NT2/D1 (cell line): Measurements from ENCODE around the gene NPAS2.

Experiments
- DNase-seq: peaks from one replicate; pipeline ENCODE4 v3.0.0-alpha.2; 2011; ENCODE audit warnings: low read depth, low spot score
- H3K27me3 ChIP-seq: 2 replicates; pipeline ENCODE4 v1.6.0; 2011; ENCODE audit warnings: mild to moderate bottlenecking; ENCODE audit not compliant: insufficient read length, insufficient read depth
- H3K36me3 ChIP-seq: 2 replicates; pipeline ENCODE4 v1.6.1; 2011; ENCODE audit warnings: mild to moderate bottlenecking, low read length, mixed read lengths; ENCODE audit not compliant: insufficient read depth, insufficient read length
- H3K4me1 ChIP-seq: 2 replicates; pipeline ENCODE4 v1.5.1; 2011; ENCODE audit not compliant: insufficient read depth, insufficient read length
- H3K4me3 ChIP-seq: 2 replicates; pipeline ENCODE4 v1.5.1; 2011; ENCODE audit warnings: low read depth; ENCODE audit not compliant: insufficient read length
- H3K9ac ChIP-seq: 2 replicates; pipeline ENCODE4 v1.6.0; 2011; ENCODE audit warnings: low read depth; ENCODE audit not compliant: insufficient read length
- H3K9me3 ChIP-seq: 2 replicates; pipeline ENCODE4 v1.5.1; 2011; ENCODE audit warnings: mild to moderate bottlenecking, low read length; ENCODE audit not compliant: insufficient read depth
- SUZ12 ChIP-seq: IDR thresholded peaks from 2 replicates; pipeline ENCODE4 v1.6.1; 2011; ENCODE audit not compliant: insufficient read length, insufficient read depth; ENCODE audit errors: extremely low read depth
- YY1 ChIP-seq: IDR thresholded peaks from 2 replicates; pipeline ENCODE4 v1.6.1; 2011; ENCODE audit not compliant: insufficient read length, insufficient read depth
- ZNF274 ChIP-seq: IDR thresholded peaks from 2 replicates; pipeline ENCODE4 v1.6.1; 2011; ENCODE audit warnings: mild to moderate bottlenecking, low read depth, low read length

Gene NPAS2

GRCh38 chr2:100832885-100833284 lies 12.9 kb downstream of the NPAS2 start:
- H3K27me3 ChIP-seq, result no peaks in the 10 kb centered on the region
- peaks cover 5% of the 10 kb centered on the region; the same call in 1 of the 2 replicates for H3K9me3 ChIP-seq
- no peak overlapping the region for H3K4me3 ChIP-seq
- H3K4me1 ChIP-seq, result no peaks in the 10 kb centered on the region
- DNase-seq, result no peak
- TF ChIP-seq YY1, result no peak
- TF ChIP-seq ZNF274, result no peak
- TF ChIP-seq SUZ12, result no peak
- H3K36me3 ChIP-seq, result no peaks in the 10 kb centered on the region
- H3K9ac ChIP-seq, result no peak overlapping the region

- no peak for DNase-seq
- no peaks in the 10 kb centered on the region for H3K27me3 ChIP-seq
- H3K9ac ChIP-seq, result no peak overlapping the region
- H3K9me3 ChIP-seq, result peaks cover 1% of the 10 kb centered on the region; the same call in 1 of the 2 replicates
- H3K4me3 ChIP-seq, result no peak overlapping the region
- no peaks in the 10 kb centered on the region for H3K4me1 ChIP-seq
- no peaks in the 10 kb centered on the region for H3K36me3 ChIP-seq
- TF ChIP-seq ZNF274 (no peak), YY1 (no peak), SUZ12 (no peak)
These were observed 13.4 kb downstream of the NPAS2 start for GRCh38 chr2:100833331-100833730.

DNA sequence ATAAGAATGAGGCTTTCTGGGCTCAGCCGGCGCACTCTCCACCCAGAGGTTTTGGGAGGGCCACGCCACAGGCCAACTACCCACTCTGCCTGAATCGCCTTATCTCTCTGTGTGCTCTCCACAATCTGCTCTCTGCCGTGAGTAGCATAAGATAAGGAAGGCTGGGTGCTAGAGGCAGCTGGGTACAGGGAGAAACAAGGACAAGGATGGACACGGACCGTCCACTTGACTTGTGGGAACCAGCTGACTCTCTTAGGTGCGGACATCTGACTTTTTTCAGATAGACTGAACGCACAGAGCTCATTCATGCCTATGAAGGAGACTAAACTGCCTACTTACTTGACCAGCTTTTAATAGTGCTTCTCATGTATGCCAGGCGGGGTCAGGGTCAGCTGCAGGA lies 14.3 kb downstream of the NPAS2 start:
- DNase-seq, result no peak
- Histone ChIP-seq H3K9ac (no peak overlapping the region), H3K27me3 (no peaks in the 10 kb centered on the region), H3K36me3 (no peaks in the 10 kb centered on the region), H3K9me3 (no peaks in the 10 kb centered on the region), H3K4me3 (no peak overlapping the region), H3K4me1 (no peaks in the 10 kb centered on the region)
- TF ChIP-seq ZNF274 (no peak), SUZ12 (no peak), YY1 (no peak)

DNA sequence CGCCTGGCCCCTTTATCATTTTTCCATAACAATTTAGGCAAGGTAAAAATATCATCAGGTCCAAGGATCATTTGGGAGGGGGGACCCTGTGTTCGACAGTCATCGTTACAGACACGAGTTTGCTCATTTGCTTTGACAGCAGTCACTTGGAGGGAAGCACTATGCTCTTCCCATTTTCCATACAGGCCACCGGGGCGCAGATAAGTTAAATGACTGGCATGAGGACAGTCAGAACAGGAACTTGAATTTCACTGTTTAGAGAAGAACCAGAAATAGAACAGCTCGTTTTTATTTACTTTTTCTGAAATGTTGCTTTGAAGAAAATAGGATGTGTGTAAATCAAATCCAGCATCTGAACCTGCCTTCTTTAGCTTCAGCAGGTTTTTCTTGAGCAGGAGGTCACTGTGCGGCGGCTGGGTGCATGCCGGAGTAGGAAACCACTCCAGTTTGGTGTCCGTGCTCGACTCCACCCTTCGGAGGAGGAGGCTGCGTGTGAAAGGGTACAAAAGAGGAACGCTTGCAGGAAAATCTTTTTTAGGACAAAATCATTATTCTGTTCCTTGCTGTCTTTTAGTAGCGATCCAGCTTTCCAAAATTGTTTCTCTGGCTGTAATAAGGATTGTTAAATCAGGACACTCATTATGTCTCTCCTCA lies 15.2 kb downstream of the NPAS2 start:
- no peak for DNase-seq
- H3K27me3 ChIP-seq, result no peaks in the 10 kb centered on the region
- TF ChIP-seq ZNF274, result no peak
- no peak overlapping the region for H3K9ac ChIP-seq
- H3K36me3 ChIP-seq, result no peaks in the 10 kb centered on the region
- H3K4me1 ChIP-seq, result no peaks in the 10 kb centered on the region
- H3K4me3 ChIP-seq, result no peak overlapping the region
- no peaks in the 10 kb centered on the region for H3K9me3 ChIP-seq

DNA sequence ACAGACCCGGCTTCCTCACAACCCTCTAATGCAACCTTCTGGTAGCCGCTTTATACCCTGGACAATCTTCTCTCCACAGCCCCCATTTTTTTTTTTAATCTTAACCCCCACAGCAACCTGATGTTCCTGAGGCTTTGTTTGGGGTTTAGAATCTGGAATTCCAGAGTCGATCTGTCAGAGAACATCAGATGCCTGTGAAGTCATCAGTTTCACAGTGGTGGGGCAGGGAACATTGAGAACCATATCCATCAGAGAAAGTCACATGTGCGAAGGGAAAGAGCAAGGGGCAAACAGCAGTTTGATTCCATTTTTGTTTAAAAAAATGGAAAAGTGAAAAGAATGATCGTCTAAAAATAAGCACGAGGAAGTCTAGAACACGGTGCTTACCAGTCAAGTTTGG lies 20.6 kb downstream of the NPAS2 start:
- H3K27me3 ChIP-seq, result no peaks in the 10 kb centered on the region
- H3K9me3 ChIP-seq, result no peaks in the 10 kb centered on the region
- no peaks in the 10 kb centered on the region for H3K36me3 ChIP-seq
- H3K4me3 ChIP-seq, result no peak overlapping the region
- TF ChIP-seq YY1 (no peak), SUZ12 (no peak), ZNF274 (no peak)
- no peaks in the 10 kb centered on the region for H3K4me1 ChIP-seq
- no peak overlapping the region for H3K9ac ChIP-seq
- DNase-seq, result no peak

GRCh38 chr2:100842241-100842922 lies 22.4 kb downstream of the NPAS2 start:
- TF ChIP-seq SUZ12 (no peak), ZNF274 (no peak), YY1 (no peak)
- Histone ChIP-seq H3K9ac (no peak overlapping the region), H3K27me3 (no peaks in the 10 kb centered on the region), H3K4me1 (no peaks in the 10 kb centered on the region), H3K9me3 (no peaks in the 10 kb centered on the region), H3K4me3 (no peak overlapping the region), H3K36me3 (no peaks in the 10 kb centered on the region)
- DNase-seq, result no peak

DNA sequence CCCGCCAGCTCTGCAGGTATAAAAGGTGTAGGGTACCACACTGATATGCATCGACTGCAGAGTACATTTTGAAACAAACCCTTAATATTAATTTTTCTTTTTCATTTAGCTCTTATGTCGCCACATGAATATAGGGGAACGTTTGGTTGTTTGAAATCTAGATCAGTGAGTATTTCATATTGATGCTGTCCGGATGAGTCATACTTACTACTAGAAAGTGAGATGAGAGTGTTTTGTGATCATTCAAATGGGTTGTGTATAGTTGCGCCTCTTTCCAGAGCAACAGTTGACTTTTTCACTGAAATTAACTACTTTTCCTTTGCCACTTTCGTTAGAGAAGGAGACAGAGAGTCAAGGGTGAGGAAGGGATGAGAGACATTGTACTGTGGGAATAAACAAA lies 24.6 kb downstream of the NPAS2 start:
- Histone ChIP-seq H3K36me3 (no peaks in the 10 kb centered on the region), H3K27me3 (no peaks in the 10 kb centered on the region), H3K4me3 (no peak overlapping the region), H3K9me3 (no peaks in the 10 kb centered on the region), H3K9ac (no peak overlapping the region), H3K4me1 (no peaks in the 10 kb centered on the region)
- no peak for TF ChIP-seq YY1
- TF ChIP-seq ZNF274, result no peak
- TF ChIP-seq SUZ12, result no peak
- DNase-seq, result no peak
